Limb (tissue), 2 donors: ENCODE data around the gene ARAP1.
"Not testable (repeated sequence)": the region's sequence is repeated elsewhere in the genome, so short reads cannot be mapped to it uniquely, and the experiment has no call there.

Experiments used
- DNase-seq, 2 donors: peaks; one replicate each; pipeline ENCODE4 v3.0.0-alpha.2; 2016; ENCODE audit errors: extremely low spot score in 2 of 2

ARAP1 gene

DNA sequence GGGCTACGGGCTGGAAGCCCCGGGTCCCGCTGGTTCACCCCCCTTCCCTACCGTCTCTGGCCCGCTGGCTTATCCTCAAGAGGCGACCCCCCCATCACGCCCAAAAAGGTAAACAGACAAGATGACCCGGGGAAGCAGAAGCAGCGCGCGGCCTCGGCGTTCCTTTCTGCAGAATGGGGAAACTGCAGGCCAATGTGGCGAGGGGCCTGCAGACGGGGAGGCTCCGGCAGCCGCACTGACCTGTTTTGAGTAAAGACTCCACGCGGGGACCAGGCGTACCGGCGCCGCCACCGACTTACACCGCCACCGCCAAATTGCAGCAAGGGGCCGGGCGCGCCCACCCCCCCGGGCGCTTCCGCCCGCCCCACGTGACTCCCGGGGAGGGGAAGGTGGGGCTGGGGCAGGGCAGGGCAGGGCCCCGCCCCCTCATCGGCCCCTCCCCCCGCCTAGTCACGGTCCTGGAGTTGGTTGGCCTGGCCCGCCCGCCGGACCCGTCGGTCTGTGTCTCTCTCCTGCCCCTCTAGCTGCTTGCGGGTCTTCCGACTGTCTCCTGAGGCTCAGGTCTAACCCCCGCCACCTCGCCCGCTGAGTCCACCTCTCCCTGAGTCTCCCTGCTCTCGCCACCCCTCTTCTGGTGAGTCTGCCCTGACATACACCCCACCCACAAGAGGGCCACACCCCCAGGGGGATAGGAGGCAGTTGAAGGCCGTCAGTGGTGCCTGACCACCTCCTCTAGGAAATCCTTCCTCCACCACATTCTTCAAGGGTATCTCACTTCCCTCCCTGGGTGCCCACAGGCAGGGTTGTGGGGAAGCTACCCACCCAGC, at the start of gene ARAP1:
Gene ARAP1 (minus strand): TSS at position 321 of the 827 bp plus-strand sequence. CDS start 25,280 bp downstream, outside the sequence.
- peak; percentile 49 to 82 for DNase-seq

DNA sequence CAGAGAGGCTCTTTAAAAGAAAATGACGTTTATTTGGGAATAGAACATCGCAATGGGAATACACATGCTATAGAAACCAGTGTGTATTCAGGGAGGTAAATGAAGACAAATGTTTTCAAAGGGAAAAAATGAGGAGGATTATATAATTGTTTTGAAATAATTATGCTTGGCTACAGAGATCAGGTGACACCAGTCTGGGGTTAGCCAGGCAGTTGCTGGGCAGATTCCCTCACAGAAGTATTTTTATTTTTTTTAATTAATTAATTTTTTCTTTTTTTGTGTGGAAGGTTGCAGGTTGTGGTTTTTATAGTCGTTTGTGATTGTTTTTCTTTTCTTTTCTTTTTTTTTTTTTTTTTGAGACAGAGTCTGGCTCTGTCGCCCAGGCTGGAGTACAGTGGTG, 47.2 kb upstream of the ARAP1 start:
- DNase-seq: no peak

DNA sequence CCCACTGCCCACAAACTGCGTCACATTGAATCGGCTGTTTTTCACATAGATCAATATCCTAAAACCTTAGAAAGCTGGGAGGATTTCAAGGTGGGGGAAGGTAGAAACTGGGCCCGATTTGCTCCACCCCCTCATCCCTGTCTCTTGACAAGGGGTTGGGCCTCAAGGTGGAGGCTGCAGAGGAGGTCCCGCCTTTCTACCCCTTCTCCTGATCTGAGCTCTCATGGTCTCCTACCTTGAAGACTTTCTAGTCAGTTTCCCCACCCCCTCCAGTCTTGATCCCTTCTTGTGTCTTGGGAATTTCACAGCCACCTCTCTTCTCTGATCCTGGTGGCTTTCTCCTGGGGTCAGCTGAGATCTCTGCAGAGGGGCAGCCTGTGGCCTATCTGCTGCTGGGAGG, 46.2 kb upstream of the ARAP1 start:
- DNase-seq: no peak

DNA sequence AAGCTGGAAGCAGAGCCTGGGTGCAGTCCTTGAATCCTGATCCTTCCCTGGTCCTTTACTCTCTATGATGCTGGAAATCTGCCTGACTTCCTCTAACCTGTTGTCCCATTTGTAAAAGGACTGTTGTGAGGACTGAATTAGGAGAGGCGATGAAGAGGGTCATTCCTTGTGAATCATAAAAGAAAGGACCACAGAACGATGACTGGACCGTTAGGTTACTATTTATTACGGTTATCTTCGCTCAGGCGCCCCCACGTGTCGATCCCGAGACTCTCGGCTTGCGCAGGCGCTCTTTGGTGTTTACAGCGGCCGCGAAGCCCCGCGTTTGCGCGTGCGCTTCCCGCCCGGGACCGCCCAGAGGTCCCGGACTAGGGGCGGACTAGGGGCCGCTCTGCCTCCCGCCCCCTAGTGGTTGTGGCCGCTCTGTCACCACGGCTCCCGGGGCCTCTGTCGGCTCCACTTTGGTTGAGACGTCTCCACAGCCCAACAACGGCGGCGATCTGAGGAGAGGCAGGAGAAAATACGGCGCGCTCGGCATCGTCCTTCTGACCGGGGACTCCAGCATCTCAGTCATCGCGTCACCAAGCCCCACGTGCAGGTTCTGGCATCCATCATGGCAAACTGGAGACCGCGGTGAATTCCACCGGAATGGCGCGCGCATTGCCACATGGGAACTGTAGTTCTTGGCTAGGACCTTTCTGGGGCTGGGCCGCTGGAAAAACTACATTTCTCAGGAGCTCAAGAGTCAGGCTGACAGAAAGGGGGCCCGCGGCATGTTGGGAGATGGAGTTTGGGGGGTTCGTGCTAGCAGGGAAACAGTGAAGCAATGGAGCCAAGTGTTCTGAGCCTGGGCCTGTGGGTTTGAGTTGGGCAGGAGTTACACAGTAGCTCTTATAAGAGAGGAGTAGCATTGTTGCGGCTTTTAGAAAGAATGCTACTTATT, 41.5 kb upstream of the ARAP1 start, which contains the start of gene STARD10:
Gene STARD10 (minus strand): TSS at position 623 of the 943 bp plus-strand sequence. CDS start 12,866 bp downstream, outside the sequence.
- peak; percentile 97 to 98 for DNase-seq

DNA sequence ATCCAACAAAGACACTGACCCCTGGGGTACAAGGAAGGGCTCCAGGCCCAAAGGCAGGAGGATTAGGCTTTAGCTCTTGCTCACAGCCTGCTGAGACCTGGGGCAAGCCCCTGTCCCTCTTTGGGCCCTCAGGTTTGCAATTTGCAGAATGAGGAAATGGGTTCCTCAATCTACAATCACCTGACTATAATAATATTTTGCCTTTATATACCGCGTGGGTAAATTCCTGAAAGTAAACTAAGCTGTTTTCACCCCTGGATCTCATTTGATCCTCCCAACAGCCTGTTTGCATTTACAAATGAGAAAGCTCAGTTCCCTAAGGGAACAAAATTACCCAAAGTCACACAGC, 40.8 kb upstream of the ARAP1 start:
- DNase-seq: no peak

DNA sequence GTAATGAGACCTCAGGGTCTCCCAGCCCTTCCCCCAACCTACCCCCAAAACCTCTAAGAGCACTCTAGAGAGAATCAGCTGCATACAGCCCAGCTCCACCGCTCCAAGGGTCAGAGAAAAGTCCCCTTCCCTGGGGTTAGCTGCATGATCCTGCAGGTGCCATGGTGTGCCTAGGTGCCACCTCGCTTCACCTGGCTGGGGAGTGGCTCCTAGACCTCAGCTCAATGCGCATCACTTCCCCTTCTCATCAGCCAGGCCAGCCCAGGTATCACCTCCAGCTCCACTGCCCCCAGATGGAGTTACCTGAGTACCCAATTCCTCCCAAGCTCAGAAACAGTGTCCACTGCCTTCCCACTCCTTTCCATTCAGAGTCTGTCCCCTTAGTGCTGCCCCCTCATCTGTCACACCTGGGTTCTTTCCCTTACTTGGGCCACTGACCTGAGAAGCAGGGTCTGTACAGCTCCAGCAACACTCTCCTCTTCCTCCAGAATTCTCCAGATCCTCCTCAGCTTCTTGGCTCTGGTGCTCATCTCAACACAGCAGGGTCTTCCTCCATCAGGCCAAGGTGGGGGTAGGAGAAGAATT, 40.3 kb upstream of the ARAP1 start:
- DNase-seq: no peak

DNA sequence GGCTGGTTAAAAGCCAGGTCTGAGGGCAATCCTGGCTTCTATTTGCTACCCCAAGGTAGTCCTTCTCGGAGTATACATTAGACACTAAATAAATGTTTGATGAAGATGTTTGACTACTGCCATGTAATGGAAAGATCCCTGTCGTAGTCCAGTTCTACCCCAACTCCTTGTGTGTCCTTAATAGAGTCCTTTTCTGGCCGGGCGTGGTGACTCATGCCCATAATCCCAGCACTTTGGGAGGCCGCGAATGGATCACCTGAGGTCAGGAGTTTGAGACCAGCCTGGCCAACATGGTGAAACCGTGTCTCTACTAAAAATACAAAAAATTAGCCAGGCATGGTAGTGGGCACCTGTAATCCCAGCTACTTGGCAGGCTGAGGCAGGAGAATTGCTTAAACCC, 39.0 kb upstream of the ARAP1 start:
- DNase-seq: not testable (repeated sequence)

DNA sequence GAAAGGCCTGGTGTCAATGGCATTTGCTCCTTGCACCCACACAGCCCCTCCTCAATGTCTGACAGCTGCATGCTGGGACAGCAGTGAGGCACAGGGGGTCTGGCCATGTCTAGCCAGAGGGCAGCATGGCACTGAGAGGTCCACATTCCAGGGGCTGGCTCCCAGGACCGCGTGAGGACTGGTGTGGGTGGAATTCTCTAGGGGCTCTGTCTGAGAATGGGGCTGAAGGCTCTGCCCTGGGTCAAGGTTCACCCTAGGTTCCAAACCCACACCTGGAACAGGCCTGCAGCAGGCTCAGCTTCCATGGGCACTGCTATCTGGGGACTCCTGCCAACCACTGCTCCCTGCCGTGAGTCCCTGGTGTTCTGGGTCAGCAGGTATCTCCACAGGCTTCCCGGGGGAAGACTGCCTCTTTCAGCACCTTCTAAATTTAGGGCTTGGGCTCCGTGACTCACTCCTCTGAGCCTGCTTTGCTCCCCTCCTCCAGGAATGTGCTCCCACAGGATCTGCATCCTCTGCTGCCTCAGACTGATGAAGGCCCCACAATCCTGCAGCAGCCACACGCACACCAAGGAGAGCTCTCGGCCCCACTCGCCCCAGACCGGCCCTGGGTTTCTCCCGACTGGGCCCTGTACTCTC, 37.4 kb upstream of the ARAP1 start:
- no peak for DNase-seq

DNA sequence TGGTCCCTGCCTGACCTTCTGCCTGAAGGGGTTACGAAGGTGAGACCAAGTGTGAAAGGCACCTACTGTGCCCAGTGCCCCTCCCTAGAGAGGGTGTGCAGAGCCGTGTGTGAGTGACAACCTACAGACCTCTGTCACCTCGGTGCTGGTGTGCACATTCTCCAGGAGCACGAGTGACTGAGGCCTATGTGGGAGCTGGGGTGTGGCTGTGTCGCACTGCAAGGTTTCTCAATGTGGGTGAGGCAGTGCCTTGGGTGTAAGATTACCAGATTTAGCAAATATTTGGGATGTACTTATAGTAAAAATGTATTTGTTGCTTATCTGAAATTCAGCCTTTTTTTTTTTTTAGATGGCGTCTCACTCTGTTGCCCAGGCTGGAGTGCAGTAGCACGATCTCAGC, 36.0 kb upstream of the ARAP1 start:
- DNase-seq: no peak

DNA sequence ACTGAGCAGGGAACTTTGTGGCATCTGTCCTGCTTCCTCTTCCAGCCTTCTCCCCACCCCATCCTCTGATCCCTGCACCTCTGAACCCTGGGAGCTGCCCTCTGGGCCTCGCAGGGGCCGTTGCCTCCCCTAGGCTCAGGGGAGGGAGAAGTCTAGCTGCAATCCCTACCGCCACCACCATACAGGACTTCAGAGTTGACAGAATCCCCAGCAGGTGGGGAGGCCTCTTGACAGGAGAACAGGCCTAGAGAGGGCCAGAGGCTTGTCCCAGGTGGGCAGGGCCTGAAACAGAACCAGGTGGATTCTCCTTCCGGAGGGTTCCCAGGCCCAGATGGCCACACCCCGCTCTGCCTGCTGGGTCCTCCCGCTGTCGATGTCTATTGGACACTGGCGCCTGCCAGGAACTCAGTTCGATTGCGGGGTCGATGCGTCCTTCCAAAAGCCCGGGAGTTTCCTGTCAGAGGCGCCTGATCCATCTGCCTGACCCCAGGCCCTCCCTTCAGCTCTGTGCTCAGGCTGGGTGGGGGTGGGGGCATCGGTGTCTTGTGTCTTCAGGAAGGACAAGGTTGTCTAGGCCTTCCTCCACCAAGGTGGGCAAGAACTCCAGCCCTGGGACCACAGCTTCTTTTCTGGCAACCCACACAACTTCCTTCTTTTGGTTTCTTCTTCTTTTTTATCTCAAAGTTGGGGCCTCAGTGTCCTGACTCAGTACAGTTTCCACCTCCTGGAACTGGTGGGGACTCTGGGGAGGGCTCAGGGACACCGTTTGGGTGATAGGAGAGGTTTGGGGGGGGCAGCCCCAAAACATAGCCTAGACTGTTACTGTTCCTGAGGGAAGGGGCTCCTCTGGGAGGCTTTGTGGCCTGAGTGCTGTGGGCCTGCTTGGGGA, 35.3 kb upstream of the ARAP1 start:
- no peak for DNase-seq

DNA sequence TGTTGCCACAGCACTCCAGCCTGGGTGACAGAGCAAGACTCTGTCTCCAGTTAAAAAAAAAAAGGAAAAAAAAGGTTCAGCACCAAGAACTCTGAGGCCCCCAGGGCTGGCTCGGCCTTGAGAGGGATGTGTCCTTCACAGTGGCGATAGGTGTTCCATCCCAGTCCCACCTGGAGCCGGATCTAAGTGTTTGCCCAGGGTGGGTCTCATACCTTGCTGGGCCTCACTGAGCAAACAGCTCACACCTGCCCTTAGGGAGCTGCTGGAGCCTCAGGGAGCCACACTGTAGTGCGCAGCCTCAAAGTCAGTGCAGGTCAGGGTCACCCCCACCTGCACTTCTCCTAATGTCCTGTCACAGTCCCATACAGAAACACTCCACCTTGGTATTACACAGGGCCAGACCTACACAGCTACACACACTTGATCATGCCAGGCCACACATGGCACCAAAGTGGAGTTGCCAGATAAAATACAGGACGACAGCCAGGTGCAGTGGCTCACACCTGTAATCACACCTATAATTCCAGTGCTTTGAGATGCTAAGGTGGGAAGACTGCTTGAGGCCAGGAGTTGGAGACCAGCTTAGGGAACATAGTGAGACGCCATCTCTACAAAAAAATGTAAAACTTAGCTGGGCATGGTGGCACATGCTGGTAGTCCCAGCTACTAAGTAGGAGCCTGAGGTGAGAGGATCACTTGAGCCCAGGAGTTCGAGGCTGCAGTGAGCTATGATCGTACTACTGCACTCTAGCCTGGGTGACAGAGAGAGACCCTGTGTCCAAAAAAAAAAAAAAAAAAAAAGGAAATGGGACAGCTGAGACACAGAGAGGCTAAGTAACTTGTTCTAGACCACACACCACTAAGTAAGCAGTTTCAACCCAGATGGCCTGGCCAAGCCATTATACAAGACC, 34.4 kb upstream of the ARAP1 start:
- no peak for DNase-seq

DNA sequence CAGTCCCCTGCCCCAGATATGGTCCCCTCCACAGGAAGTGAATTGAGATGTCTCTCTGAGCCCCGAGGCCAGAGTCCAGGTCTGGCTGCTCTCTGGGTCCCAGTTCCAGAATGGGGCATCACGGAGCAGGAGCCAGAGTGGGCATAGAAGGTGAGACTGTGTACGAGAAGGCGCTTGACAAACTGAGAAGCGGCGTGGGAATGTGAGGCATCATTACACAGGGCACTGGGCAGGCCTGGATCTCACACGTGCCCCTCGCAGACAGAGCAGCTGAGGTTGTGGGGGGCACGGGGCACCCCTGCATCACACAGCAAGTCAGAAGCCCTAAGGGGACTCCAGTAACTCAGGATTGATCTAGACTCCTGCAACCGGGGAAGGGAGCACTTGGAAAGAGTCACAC, 32.5 kb upstream of the ARAP1 start:
- no peak for DNase-seq

DNA sequence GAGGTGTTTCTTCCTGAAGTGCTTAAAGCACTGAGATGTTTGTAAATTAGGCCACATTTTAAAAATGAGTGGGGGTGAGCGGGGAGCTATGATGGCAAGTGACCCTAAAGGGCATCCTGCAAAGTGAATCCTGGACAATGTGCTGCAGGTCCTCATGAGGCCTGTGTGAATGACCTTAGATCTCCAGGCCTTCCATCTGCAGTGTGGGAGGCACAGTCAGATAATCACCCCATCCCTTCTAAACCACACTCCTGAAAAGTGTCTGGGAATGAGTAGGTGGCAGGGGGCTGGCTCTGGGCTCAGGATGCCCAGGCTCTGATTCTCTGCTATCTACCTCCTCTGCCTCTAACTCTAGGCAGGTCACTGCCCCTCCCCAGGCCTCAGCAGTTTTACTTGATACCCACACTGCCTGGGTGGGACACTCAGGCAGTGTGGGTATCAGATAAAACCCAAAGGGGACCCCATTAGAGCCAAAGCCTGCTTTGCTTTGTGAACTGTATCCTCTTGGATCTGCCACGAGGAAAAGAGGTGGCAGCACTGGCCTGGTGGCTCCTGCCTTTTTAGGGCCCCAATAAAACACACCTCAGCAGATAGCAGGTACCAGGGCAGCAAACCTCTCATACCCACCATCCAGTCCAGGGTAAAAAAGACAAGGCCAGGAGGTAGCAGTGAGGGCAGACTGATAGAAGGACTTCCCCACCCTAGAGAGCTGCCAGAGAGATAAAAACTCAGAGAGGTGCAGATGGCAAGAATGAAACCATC, 31.1 kb upstream of the ARAP1 start:
- DNase-seq: no peak

DNA sequence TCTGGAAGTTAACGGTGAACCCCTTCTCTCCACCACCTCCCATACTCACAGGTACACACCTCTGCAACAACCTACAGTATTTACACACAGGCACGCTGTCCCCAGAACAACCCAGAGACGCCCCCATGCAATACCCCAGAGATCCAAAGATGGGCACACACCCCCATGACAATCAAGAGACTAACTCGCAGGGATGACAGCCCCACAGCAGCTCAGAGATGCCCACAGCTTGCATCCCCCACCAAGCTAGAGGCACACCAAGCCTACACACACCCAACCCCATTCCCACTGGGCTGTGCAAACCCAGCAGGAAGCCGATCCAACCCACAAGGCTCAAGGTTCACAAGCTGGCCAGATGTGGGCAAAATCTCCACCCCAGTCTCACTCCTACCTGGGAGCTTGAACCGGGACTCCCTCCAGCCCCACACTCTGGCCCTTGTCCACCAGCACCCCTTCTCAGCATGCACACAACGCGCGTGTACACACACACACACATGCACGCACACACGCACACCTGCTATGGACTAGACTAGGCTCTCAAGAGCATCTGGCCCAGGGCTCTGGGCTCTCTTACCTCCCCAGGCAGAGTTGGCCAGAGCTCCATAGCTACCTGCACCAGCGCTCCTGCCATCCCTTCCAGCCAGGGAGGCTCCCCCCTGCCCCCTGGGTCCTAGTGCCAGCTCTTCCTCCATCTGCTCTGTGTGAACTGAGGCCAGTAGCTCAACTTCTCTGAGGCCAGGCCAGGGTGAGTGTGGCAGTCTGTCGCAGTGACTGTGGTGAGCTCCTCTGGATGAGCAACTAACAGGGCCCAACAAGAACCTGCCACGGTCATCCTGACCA, 30.1 kb upstream of the ARAP1 start:
- DNase-seq: no peak

DNA sequence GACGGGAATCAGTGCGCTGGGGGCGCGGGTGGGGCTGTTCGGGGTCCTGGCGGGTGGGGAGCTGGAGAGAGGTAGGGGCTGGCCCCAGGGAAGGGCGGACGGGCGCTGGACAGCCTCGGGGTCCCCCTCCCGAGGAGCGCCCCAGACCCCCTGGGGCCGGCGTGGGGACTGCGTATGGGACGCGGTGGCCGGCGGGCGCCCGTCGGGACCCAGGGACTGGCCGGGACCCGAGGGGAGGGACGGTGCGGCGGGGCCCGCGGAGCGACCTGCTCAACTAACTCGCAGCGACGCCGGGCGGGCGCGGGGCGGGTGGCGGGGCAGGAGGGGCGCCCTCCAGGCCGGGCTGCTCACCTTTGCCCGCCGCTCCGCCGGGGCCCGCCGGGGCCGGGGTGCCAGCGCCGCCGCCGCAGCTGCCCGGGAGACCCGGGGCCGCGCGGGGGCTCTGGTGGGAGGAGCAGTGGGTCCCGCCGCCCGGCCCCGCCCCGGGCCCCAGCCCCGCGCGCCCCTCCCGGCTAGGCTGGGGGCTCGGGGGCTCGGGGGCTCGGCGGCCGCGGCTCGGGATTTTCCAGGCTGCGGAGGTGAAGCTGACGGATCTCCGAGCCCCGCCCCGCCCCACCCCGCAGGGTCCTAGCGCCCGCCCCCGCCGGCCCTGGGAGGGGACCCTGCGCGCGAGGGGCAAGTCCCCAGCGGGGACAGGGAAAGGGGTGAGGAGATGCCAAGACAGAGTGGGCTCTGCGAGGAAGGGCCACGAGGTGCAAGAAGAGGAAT, 29.3 kb upstream of the ARAP1 start:
- peak; percentile 43 to 75 for DNase-seq

DNA sequence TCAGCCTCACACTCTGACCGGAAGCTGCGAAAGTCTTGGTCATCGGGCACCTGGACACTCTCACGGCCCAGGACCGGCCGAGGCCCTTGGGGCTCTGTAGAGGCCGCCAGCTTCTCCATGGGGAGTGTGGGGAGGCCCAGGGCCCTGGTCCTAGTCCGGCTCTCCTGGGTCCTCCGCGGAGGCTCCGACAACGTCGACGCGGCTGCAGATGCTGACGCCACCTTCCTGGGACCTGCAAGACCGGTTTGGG, 28.8 kb upstream of the ARAP1 start:
- no peak for DNase-seq
